HEK293 (cell line): ENCODE results near the gene FNTB.

Source experiments
- CTCF ChIP-seq: fragments of 450-650 bp; formaldehyde crosslinking; IDR thresholded peaks from 2 replicates; pipeline ENCODE4 v1.5.1; 2016; ENCODE audit warnings: missing biosample characterization, missing genetic modification characterization
- PBX3 ChIP-seq: sonication (generic); formaldehyde crosslinking; IDR thresholded peaks from 2 replicates; pipeline ENCODE4 v1.8.1; 2022; ENCODE audit warnings: mild to moderate bottlenecking, moderate library complexity, missing genetic modification reagents
- TCF7L2 ChIP-seq: IDR thresholded peaks from 2 replicates; pipeline ENCODE4 v1.6.1; 2011; ENCODE audit warnings: low read depth, mild to moderate bottlenecking, inconsistent platforms, low read length, moderate library complexity, borderline replicate concordance
- YY1 ChIP-seq: fragments of 450-650 bp; formaldehyde crosslinking; IDR thresholded peaks from 2 replicates; pipeline ENCODE4 v1.5.1; 2018; ENCODE audit warnings: missing biosample characterization, missing genetic modification characterization
- ZFP41 ChIP-seq: fragments of 450-650 bp; formaldehyde crosslinking; IDR thresholded peaks from 2 replicates; pipeline ENCODE4 v1.5.1; 2016; ENCODE audit warnings: missing biosample characterization, missing genetic modification characterization, borderline replicate concordance
- ZNF341 ChIP-seq: fragments of 450-650 bp; formaldehyde crosslinking; IDR thresholded peaks from 2 replicates; pipeline ENCODE4; 2016; ENCODE audit warnings: low read depth, missing biosample characterization, missing genetic modification characterization
- ZNF423 ChIP-seq: fragments of 450-650 bp; formaldehyde crosslinking; IDR thresholded peaks from 2 replicates; pipeline ENCODE4 v1.5.1; 2016; ENCODE audit warnings: missing biosample characterization, missing genetic modification characterization
- ZNF544 ChIP-seq: fragments of 450-650 bp; formaldehyde crosslinking; IDR thresholded peaks from 2 replicates; pipeline ENCODE4 v1.5.0; 2017; ENCODE audit warnings: missing biosample characterization, missing genetic modification characterization
- ZNF626 ChIP-seq: fragments of 450-650 bp; sonication (Bioruptor Pico); formaldehyde crosslinking; IDR thresholded peaks from 2 replicates; pipeline ENCODE4 v1.5.1; 2018; ENCODE audit warnings: missing biosample characterization, missing genetic modification characterization, inconsistent platforms
- ZNF76 ChIP-seq: fragments of 450-650 bp; formaldehyde crosslinking; IDR thresholded peaks from 2 replicates; pipeline ENCODE4; 2016; ENCODE audit warnings: low read depth, missing biosample characterization, missing genetic modification characterization, borderline replicate concordance
- ZNF768 ChIP-seq: fragments of 450-650 bp; formaldehyde crosslinking; IDR thresholded peaks from 2 replicates; pipeline ENCODE4 v1.5.1; 2018; ENCODE audit warnings: missing biosample characterization, mild to moderate bottlenecking, missing genetic modification characterization
- TF ChIP-seq, protein P1 (sequence below): IDR thresholded peaks from 2 replicates; pipeline ENCODE4 v1.6.1; 2011; ENCODE audit warnings: mild to moderate bottlenecking, low read depth, low read length, borderline replicate concordance
- TF ChIP-seq, protein P2 (sequence below): fragments of 450-650 bp; formaldehyde crosslinking; conservative IDR thresholded peaks from 2 replicates; pipeline ENCODE4 v1.5.1; 2016; ENCODE audit warnings: low read depth, missing biosample characterization, missing genetic modification characterization

DNA sequence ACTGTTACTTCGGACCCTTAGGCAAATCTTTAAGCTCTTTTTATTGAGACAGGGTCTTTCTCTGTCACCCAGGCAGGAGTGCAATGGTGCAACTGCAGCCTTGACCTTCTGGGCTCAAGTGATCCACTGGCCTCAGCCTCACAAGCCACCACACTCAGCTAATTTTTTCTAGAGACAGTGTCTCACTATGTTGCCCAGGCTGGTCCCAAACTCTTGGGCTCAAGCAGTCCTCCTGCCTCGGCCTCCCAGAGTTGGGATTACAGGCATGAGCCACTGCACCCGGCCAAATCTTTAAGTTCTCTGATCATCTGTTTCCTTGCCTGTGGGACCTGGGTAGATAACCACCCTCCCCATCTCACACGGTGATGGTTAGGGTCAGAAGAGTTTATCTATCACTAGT is 41.8 kb upstream of the FNTB start:
- TF ChIP-seq CTCF (tag by site-specific recombination) (no peak), TCF7L2 (no peak), PBX3 (no peak), ZNF341 (tag by site-specific recombination) (no peak), ZNF544 (tag by site-specific recombination) (no peak), ZNF626 (no peak), ZNF76 (no peak), YY1 (tag by site-specific recombination) (no peak), ZNF423 (tag by site-specific recombination) (no peak), ZFP41 (no peak), ZNF768 (tag by site-specific recombination) (no peak)
- TF ChIP-seq, protein P1, sequence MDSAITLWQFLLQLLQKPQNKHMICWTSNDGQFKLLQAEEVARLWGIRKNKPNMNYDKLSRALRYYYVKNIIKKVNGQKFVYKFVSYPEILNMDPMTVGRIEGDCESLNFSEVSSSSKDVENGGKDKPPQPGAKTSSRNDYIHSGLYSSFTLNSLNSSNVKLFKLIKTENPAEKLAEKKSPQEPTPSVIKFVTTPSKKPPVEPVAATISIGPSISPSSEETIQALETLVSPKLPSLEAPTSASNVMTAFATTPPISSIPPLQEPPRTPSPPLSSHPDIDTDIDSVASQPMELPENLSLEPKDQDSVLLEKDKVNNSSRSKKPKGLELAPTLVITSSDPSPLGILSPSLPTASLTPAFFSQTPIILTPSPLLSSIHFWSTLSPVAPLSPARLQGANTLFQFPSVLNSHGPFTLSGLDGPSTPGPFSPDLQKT, result no peak
- TF ChIP-seq, protein P2, sequence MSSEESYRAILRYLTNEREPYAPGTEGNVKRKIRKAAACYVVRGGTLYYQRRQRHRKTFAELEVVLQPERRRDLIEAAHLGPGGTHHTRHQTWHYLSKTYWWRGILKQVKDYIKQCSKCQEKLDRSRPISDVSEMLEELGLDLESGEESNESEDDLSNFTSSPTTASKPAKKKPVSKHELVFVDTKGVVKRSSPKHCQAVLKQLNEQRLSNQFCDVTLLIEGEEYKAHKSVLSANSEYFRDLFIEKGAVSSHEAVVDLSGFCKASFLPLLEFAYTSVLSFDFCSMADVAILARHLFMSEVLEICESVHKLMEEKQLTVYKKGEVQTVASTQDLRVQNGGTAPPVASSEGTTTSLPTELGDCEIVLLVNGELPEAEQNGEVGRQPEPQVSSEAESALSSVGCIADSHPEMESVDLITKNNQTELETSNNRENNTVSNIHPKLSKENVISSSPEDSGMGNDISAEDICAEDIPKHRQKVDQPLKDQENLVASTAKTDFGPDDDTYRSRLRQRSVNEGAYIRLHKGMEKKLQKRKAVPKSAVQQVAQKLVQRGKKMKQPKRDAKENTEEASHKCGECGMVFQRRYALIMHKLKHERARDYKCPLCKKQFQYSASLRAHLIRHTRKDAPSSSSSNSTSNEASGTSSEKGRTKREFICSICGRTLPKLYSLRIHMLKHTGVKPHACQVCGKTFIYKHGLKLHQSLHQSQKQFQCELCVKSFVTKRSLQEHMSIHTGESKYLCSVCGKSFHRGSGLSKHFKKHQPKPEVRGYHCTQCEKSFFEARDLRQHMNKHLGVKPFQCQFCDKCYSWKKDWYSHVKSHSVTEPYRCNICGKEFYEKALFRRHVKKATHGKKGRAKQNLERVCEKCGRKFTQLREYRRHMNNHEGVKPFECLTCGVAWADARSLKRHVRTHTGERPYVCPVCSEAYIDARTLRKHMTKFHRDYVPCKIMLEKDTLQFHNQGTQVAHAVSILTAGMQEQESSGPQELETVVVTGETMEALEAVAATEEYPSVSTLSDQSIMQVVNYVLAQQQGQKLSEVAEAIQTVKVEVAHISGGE (tag by site-specific recombination), result no peak
